Psoas muscle (tissue), 8 donors: ENCODE results near the gene CCDC63. TPM values are rescaled to one million over a fixed set of nuclear protein-coding genes. Genes with fewer than 3 reads are reported as not detected.

Experiments used
- ATAC-seq, 4 donors: fragments of 200-7000 bp; cut with Tn5 transposase; one replicate each; pipeline ENCODE4 v1.9.1; 2020; ENCODE audit warnings: moderate library complexity in 3 of 4, mild to moderate bottlenecking in 2 of 4
- DNase-seq, 2 donors: peaks; one replicate each; pipeline ENCODE4 v3.0.0-alpha.2; 2020
- H3K27ac ChIP-seq: fragments of 200-600 bp; one replicate; pipeline ENCODE4 v1.8.0; 2022
- H3K27me3 ChIP-seq, 3 donors: fragments of 200-600 bp in 1 of 3; one replicate each; pipeline versions ENCODE4 v1.6.1 to v1.8.0; 2013 to 2022; ENCODE audit warnings: low read length in 2 of 3, mild to moderate bottlenecking in 2 of 3, moderate library complexity in 1 of 3; ENCODE audit not compliant: insufficient read depth in 3 of 3
- H3K36me3 ChIP-seq, 2 donors: fragments of 200-600 bp in 1 of 2; one replicate each; pipeline versions ENCODE4 v1.6.1 to v1.8.0; 2013 to 2022; ENCODE audit warnings: low read depth in 1 of 2, mild to moderate bottlenecking in 1 of 2, moderate library complexity in 1 of 2; ENCODE audit not compliant: insufficient read depth in 1 of 2
- H3K4me1 ChIP-seq: fragments of 200-600 bp; one replicate; pipeline ENCODE4 v1.8.0; 2022
- H3K4me3 ChIP-seq: fragments of 200-600 bp; one replicate; pipeline ENCODE4 v1.8.0; 2022; ENCODE audit warnings: mild to moderate bottlenecking
- H3K9me3 ChIP-seq: fragments of 200-600 bp; one replicate; pipeline ENCODE4 v1.8.0; 2022
- WGBS, 3 donors: extraction: QIAGEN DNeasy Blood & Tissue Kit; methylation state at CpG; one replicate each; pipeline versions ENCODE4 v1.1.6 to v1.1.7; 2013; 5-methylcytosine and 5-hydroxymethylcytosine counted together
- intact Hi-C, 2 donors: fragments of 100-400 bp; cut with DNase I; formaldehyde crosslinking; loops; one replicate each; pipeline versions ENCODE4 v1.11.0 to v1.14.2; 2022
- polyA plus RNA-seq, 3 donors: library from polyadenylated mRNA; stranded (reverse); fragments of 200-250 nt; gene quantifications; one replicate each; pipeline ENCODE4 v1.2.3, GENCODE V29; 2013
- total RNA-seq, 4 donors: library from RNA; stranded (reverse); fragmentation: NEBNext Ultra II Directional in 2 of 4; extraction: Animal tissue kit (Norgen Biotek cat#: 25700) in 2 of 4; gene quantifications; one replicate each; pipeline versions ENCODE4 v1.2.1 to v1.2.4, GENCODE V29; 2021 to 2023
- TF ChIP-seq, protein P1 (sequence below): fragments of 200-600 bp; IDR thresholded peaks from one replicate; pipeline ENCODE4 v1.8.0; 2022; ENCODE audit warnings: antibody characterized with exemption
- donor health status: healthy with polysubstance abuse.
- donor health status: DM: no; HTN: no; CAD: no; lungs with moderate emphysema.
- donor health status: Bipolar disorder and iron deficiency.
- donor health status: healthy.
- donor health status: DM: yes; HTN: yes; CAD: no.
- donor health status: DM: no; HTN: no; CAD: no.
- donor health status: DM: no; HTN: no; CAD: no.
- donor health status: DM: yes; HTN: yes; CAD: no.

CCDC63 gene
- total and polyA plus RNA-seq, 7 donors, result not detected

DNA sequence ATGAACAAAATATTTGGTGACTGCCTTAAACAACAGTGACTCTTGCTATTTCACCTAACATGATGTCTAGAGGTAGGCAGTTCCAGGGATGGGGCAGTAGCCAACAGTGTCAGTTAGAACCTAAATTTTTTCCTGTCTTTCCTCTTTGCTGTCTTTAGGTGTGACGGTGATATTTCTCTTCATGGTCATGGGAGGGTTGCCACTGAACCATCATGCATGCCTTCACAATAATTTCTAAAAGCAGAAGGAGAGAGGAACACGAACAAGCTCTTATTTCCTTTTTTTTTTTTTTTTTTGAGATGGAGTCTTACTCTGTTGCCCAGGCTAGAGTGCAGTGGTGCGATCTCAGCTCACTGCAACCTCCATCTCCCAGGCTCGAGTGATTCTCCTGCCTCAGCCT, 2.4 kb downstream of the CCDC63 start:
- TF ChIP-seq, protein P1, sequence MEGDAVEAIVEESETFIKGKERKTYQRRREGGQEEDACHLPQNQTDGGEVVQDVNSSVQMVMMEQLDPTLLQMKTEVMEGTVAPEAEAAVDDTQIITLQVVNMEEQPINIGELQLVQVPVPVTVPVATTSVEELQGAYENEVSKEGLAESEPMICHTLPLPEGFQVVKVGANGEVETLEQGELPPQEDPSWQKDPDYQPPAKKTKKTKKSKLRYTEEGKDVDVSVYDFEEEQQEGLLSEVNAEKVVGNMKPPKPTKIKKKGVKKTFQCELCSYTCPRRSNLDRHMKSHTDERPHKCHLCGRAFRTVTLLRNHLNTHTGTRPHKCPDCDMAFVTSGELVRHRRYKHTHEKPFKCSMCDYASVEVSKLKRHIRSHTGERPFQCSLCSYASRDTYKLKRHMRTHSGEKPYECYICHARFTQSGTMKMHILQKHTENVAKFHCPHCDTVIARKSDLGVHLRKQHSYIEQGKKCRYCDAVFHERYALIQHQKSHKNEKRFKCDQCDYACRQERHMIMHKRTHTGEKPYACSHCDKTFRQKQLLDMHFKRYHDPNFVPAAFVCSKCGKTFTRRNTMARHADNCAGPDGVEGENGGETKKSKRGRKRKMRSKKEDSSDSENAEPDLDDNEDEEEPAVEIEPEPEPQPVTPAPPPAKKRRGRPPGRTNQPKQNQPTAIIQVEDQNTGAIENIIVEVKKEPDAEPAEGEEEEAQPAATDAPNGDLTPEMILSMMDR, result no peak

DNA sequence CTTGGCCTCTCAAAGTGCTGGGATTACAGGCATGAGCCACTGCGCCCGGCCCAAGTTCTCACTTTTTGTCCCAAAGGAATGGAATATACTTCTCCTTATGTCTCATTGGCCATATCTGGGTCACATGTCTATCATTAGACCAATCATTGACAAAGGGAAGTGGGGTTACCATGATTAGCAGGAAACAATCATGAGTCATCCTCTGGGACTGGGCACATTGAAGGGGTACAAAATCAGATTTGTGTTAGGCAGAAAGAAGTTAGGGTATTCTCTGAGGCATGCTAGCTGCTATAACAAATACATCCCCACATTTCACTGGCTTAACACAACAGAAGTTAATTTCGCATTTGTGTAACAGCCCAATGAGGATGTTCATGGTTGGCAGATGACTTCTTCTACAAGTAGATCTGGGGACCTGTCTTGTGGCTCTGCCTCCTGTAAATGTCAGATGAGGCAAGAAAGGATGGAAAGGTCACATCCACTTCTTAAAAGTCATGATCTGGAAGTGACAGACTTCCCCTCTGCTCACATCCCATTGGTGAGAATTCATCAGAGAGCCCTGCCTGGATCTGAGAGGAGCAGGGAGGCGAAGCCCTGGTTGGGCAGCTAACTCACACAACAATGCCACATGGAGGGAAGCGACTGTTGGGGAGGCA, 3.1 kb downstream of the CCDC63 start:
- Histone ChIP-seq H3K27me3 (peaks cover 0 to 17% (median 11%) of the 10 kb centered on the region in 3 donors), H3K4me3 (no peak overlapping the region), H3K36me3 (no peaks in the 10 kb centered on the region), H3K4me1 (peaks cover 4% of the 10 kb centered on the region), H3K9me3 (no peaks in the 10 kb centered on the region), H3K27ac (no peak overlapping the region)
- DNase-seq, result no peak
- 85 to 93% (median 85%) methylated on average over 5 of the region's 5 CpGs for whole genome bisulfite sequencing, 3 donors
- ATAC-seq, result no peak
- TF ChIP-seq, protein P1, result no peak
- intact Hi-C loops, result loop anchor here in 1 of 2 donors (5.0 kb wide), 1 partner anchor 37 kb away; no protein-coding TSS in a partner anchor

More for the DNA sequence above, 2.4 kb downstream of the CCDC63 start:
- ATAC-seq, result no peak
- no peak for DNase-seq
- 78 to 90% (median 85%) methylated on average over 4 of the region's 4 CpGs for WGBS, 3 donors
- Histone ChIP-seq H3K4me1 (peaks cover 4% of the 10 kb centered on the region), H3K36me3 (no peaks in the 10 kb centered on the region), H3K4me3 (no peak overlapping the region), H3K27me3 (peaks cover 0 to 17% (median 11%) of the 10 kb centered on the region in 3 donors), H3K27ac (no peak overlapping the region), H3K9me3 (no peaks in the 10 kb centered on the region)
- intact Hi-C loops, result loop anchor here in 1 of 2 donors (5.0 kb wide), 1 partner anchor 38 kb away; no protein-coding TSS in a partner anchor

DNA sequence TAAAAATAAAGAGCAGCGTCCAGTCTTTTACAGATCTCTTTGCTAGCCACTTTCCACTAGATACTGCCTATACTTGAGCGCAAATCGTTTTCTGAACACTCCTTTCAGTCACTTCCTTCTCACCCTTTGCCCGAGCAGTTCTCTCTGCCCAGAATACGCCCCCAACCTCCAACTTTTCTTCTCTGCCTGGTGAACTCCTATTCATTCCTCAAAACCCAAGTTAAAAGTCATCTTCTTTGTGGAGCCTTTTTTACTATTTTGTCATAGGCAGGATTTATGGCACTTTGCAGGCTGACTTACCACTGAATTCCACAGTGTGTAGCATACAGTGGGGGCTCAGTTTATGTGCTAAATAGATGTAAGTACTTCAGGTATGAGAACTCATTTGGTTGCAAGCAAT, 4.0 kb downstream of the CCDC63 start:
- ATAC-seq, result no peak
- Histone ChIP-seq H3K36me3 (no peaks in the 10 kb centered on the region), H3K27ac (no peak overlapping the region), H3K27me3 (peaks cover 0 to 17% (median 11%) of the 10 kb centered on the region in 3 donors), H3K4me1 (no peaks in the 10 kb centered on the region), H3K9me3 (no peaks in the 10 kb centered on the region), H3K4me3 (no peak overlapping the region)
- TF ChIP-seq, protein P1, result no peak
- no peak for DNase-seq
- intact Hi-C loops, result no loop called here
- 73 to 81% (median 80%) methylated on average over 5 of the region's 5 CpGs for WGBS, 3 donors

DNA sequence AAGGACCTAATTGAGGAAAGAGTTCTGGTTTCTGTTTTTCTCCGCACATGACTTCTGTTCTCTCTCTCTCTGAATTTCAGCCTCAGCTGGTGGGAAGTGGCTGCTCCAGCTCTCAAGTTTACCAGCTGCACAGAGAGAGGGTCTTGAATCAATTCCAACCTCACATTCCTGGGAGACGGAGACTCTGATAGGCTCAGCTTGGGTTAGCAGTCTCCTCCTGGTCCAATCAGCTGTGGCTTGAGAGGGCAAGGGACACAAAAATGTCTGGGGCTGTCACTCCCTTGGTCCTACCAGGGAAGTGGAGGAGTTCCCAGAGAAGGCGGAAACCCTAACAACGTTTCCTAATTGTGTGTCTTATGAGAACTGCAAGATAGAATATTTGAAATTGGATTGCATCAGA, 7.0 kb downstream of the CCDC63 start:
- Histone ChIP-seq H3K4me3 (no peak overlapping the region), H3K27me3 (peaks cover 0 to 3% (median 0%) of the 10 kb centered on the region in 3 donors), H3K27ac (no peak overlapping the region), H3K36me3 (no peaks in the 10 kb centered on the region), H3K9me3 (no peaks in the 10 kb centered on the region), H3K4me1 (no peaks in the 10 kb centered on the region)
- ATAC-seq (no peak), DNase-seq (no peak)
- 57 to 64% (median 57%) methylated on average over 4 of the region's 4 CpGs for WGBS, 3 donors
- intact Hi-C loops, result no loop called here
- TF ChIP-seq, protein P1, result no peak
